ENCODE results near the gene LMBR1.

DNA sequence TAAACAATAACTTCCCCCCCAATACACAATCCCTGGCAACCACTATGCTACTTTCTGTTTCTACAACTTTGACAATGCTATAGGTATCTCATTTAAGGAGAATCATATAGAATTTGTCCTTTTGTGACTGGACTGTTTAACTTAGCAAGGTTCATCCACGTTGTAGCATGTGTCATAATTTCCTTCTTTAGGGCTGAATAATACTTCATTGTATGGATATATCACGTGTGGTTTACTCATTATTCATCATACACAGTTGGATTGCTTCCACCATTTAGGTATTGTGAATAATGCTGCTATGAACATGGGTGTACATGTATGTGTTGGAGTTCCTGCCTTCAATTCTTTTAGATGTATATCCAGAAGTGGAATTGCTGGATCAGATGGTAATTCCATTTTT lies 111.0 kb downstream of the LMBR1 start:
- TF ChIP-seq, protein P1, sequence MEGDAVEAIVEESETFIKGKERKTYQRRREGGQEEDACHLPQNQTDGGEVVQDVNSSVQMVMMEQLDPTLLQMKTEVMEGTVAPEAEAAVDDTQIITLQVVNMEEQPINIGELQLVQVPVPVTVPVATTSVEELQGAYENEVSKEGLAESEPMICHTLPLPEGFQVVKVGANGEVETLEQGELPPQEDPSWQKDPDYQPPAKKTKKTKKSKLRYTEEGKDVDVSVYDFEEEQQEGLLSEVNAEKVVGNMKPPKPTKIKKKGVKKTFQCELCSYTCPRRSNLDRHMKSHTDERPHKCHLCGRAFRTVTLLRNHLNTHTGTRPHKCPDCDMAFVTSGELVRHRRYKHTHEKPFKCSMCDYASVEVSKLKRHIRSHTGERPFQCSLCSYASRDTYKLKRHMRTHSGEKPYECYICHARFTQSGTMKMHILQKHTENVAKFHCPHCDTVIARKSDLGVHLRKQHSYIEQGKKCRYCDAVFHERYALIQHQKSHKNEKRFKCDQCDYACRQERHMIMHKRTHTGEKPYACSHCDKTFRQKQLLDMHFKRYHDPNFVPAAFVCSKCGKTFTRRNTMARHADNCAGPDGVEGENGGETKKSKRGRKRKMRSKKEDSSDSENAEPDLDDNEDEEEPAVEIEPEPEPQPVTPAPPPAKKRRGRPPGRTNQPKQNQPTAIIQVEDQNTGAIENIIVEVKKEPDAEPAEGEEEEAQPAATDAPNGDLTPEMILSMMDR (conservative IDR thresholded peaks at IDR 0.05 in 1 of 2, IDR thresholded peaks at IDR 0.05 in 1 of 2; ENCODE audit: low read depth in 1 of 2, low read length in 2 of 2) = no peak
- no peak for TF ChIP-seq EZH2 (IDR thresholded peaks at IDR 0.05; ENCODE audit: low read length, missing control alignments)

Data from fibroblast of lung (primary cell).